Activated T-cell treated with anti-CD3 and anti-CD28 coated beads, Interleukin-2, amount 50 U/mL, for 24 hours (primary cell): ENCODE measurements around the gene MIOX.

Experiments
- DNase-seq: peaks from one replicate; pipeline ENCODE4 v3.0.0-alpha.2; 2020
- H3K27ac Mint-ChIP-seq: 2 replicates; pipeline ENCODE4 v1.8.0; 2020; ENCODE audit warnings: mild to moderate bottlenecking, mixed read lengths
- H3K27me3 Mint-ChIP-seq: 2 replicates; pipeline ENCODE4 v1.8.0; 2020; ENCODE audit warnings: mixed read lengths
- H3K36me3 Mint-ChIP-seq: 2 replicates; pipeline ENCODE4 v1.8.0; 2020; ENCODE audit warnings: low read depth, mixed read lengths
- H3K4me1 Mint-ChIP-seq: 2 replicates; pipeline ENCODE4 v1.8.0; 2020; ENCODE audit warnings: low read depth, mixed read lengths
- H3K4me3 Mint-ChIP-seq: 2 replicates; pipeline ENCODE4 v1.8.0; 2020; ENCODE audit warnings: mild to moderate bottlenecking, moderate library complexity, mixed read lengths
- H3K9me3 Mint-ChIP-seq: 2 replicates; pipeline ENCODE4 v1.8.0; 2020; ENCODE audit warnings: mixed read lengths

The MIOX gene

GRCh38 chr22:50486561-50487289 is at the start of gene MIOX:
Gene MIOX (plus strand): TSS chr22:50486859. CDS start chr22:50486898, 39 bp downstream.
- H3K9me3 Mint-ChIP-seq: no peaks in the 10 kb centered on the region
- H3K27me3 Mint-ChIP-seq: no peaks in the 10 kb centered on the region
- H3K36me3 Mint-ChIP-seq: no peaks in the 10 kb centered on the region
- no peak within 1 kb of the TSS for H3K27ac Mint-ChIP-seq
- peaks cover 6% of the 10 kb centered on the region for H3K4me1 Mint-ChIP-seq
- no peak within 1 kb of the TSS for H3K4me3 Mint-ChIP-seq
- no peak for DNase-seq

GRCh38 chr22:50437511-50438304 is 49.0 kb upstream of the MIOX start:
- Mint-ChIP-seq H3K27me3 (no peaks in the 10 kb centered on the region), H3K9me3 (no peaks in the 10 kb centered on the region), H3K36me3 (peaks cover 68% of the 10 kb centered on the region), H3K4me3 (no peak overlapping the region), H3K4me1 (no peaks in the 10 kb centered on the region), H3K27ac (no peak overlapping the region)
- no peak for DNase-seq

- peaks cover 6% of the 10 kb centered on the region for H3K4me1 Mint-ChIP-seq
- H3K4me3 Mint-ChIP-seq: no peak overlapping the region
- no peaks in the 10 kb centered on the region for H3K27me3 Mint-ChIP-seq
- no peak for DNase-seq
- no peaks in the 10 kb centered on the region for H3K9me3 Mint-ChIP-seq
- peak overlapping the region; percentile 66 for H3K27ac Mint-ChIP-seq
- peaks cover 73% of the 10 kb centered on the region for H3K36me3 Mint-ChIP-seq
Observed at GRCh38 chr22:50438305-50439275, 48.1 kb upstream of the MIOX start.

GRCh38 chr22:50439314-50439870 is 47.3 kb upstream of the MIOX start:
- no peak for DNase-seq
- Mint-ChIP-seq H3K27me3 (no peaks in the 10 kb centered on the region), H3K36me3 (peaks cover 76% of the 10 kb centered on the region), H3K9me3 (no peaks in the 10 kb centered on the region), H3K27ac (peak overlapping the region; percentile 66), H3K4me3 (no peak overlapping the region), H3K4me1 (peaks cover 8% of the 10 kb centered on the region)

GRCh38 chr22:50439871-50440331 is 46.8 kb upstream of the MIOX start:
- Mint-ChIP-seq H3K27me3 (no peaks in the 10 kb centered on the region), H3K36me3 (peaks cover 76% of the 10 kb centered on the region), H3K4me1 (peaks cover 11% of the 10 kb centered on the region), H3K4me3 (no peak overlapping the region), H3K9me3 (no peaks in the 10 kb centered on the region), H3K27ac (peak overlapping the region; percentile 40)
- no peak for DNase-seq

GRCh38 chr22:50440544-50441249 is 46.0 kb upstream of the MIOX start:
- Mint-ChIP-seq H3K36me3 (peaks cover 76% of the 10 kb centered on the region), H3K4me3 (no peak overlapping the region), H3K27me3 (no peaks in the 10 kb centered on the region), H3K27ac (peak overlapping the region; percentile 40), H3K4me1 (peaks cover 19% of the 10 kb centered on the region), H3K9me3 (no peaks in the 10 kb centered on the region)
- no peak for DNase-seq

GRCh38 chr22:50441428-50441993 is 45.1 kb upstream of the MIOX start:
- no peaks in the 10 kb centered on the region for H3K27me3 Mint-ChIP-seq
- no peak for DNase-seq
- H3K9me3 Mint-ChIP-seq: no peaks in the 10 kb centered on the region
- peaks cover 76% of the 10 kb centered on the region for H3K36me3 Mint-ChIP-seq
- H3K4me3 Mint-ChIP-seq: no peak overlapping the region
- H3K4me1 Mint-ChIP-seq: peaks cover 22% of the 10 kb centered on the region
- peak overlapping the region; percentile 76 for H3K27ac Mint-ChIP-seq

- Mint-ChIP-seq H3K36me3 (peaks cover 77% of the 10 kb centered on the region), H3K4me3 (no peak overlapping the region), H3K9me3 (no peaks in the 10 kb centered on the region), H3K27ac (peak overlapping the region; percentile 85), H3K4me1 (peaks cover 22% of the 10 kb centered on the region), H3K27me3 (no peaks in the 10 kb centered on the region)
- DNase-seq: no peak
Observed at GRCh38 chr22:50443197-50443596, 43.5 kb upstream of the MIOX start.

GRCh38 chr22:50443801-50444625 is 42.6 kb upstream of the MIOX start:
- Mint-ChIP-seq H3K4me3 (no peak overlapping the region), H3K27ac (peak overlapping the region; percentile 85)
- no peak for DNase-seq

GRCh38 chr22:50444663-50445062 is 42.0 kb upstream of the MIOX start:
- H3K4me1 Mint-ChIP-seq: peaks cover 22% of the 10 kb centered on the region
- no peaks in the 10 kb centered on the region for H3K27me3 Mint-ChIP-seq
- H3K9me3 Mint-ChIP-seq: no peaks in the 10 kb centered on the region
- no peak for DNase-seq
- peak overlapping the region; percentile 90 for H3K27ac Mint-ChIP-seq
- H3K4me3 Mint-ChIP-seq: no peak overlapping the region
- H3K36me3 Mint-ChIP-seq: peaks cover 82% of the 10 kb centered on the region

More at GRCh38 chr22:50443801-50444625, 42.6 kb upstream of the MIOX start:
- Mint-ChIP-seq H3K36me3 (peaks cover 77% of the 10 kb centered on the region), H3K4me1 (peaks cover 22% of the 10 kb centered on the region), H3K27me3 (no peaks in the 10 kb centered on the region), H3K9me3 (no peaks in the 10 kb centered on the region)

- Mint-ChIP-seq H3K36me3 (peaks cover 80% of the 10 kb centered on the region), H3K27ac (peak overlapping the region; percentile 90), H3K9me3 (no peaks in the 10 kb centered on the region), H3K4me3 (no peak overlapping the region), H3K4me1 (peaks cover 22% of the 10 kb centered on the region), H3K27me3 (no peaks in the 10 kb centered on the region)
- no peak for DNase-seq
Observed at GRCh38 chr22:50445071-50445879, 41.4 kb upstream of the MIOX start.
